Astrocyte (in vitro differentiated cells and primary cell): ENCODE results near the gene CPED1. TPM values are rescaled to one million over a fixed set of nuclear protein-coding genes. Genes with fewer than 3 reads are reported as not detected.

Experiments used
- DNase-seq: peaks from one replicate; pipeline ENCODE4 v3.0.0-alpha.2; 2010; ENCODE audit warnings: low read depth
- FAIRE-seq: peaks from 2 replicates; lab custom pipeline; 2011; peaks lifted over from hg19 to GRCh38; lab: Jason Lieb, UNC
- H2AFZ ChIP-seq: 2 replicates; pipeline ENCODE4 v1.6.0; 2012; ENCODE audit warnings: low read depth, low read length, inconsistent platforms
- H3K27ac ChIP-seq: 2 replicates; pipeline ENCODE4 v1.5.1; 2011; ENCODE audit warnings: low read depth, low read length, inconsistent platforms
- H3K27me3 ChIP-seq: 2 replicates; pipeline ENCODE4 v1.6.0; 2011; ENCODE audit warnings: low read length, inconsistent platforms; ENCODE audit not compliant: insufficient read depth
- H3K36me3 ChIP-seq: 2 replicates; pipeline ENCODE4 v1.5.1; 2011; ENCODE audit warnings: low read length, inconsistent platforms; ENCODE audit not compliant: insufficient read depth
- H3K4me1 ChIP-seq: 2 replicates; pipeline ENCODE4 v1.5.1; 2011; ENCODE audit warnings: low read length, inconsistent platforms; ENCODE audit not compliant: insufficient read depth
- H3K4me2 ChIP-seq: 2 replicates; pipeline ENCODE4 v1.6.0; 2012; ENCODE audit warnings: low read length, inconsistent platforms
- H3K4me3 ChIP-seq: 2 replicates; pipeline ENCODE4 v1.5.1; 2011; ENCODE audit warnings: low read depth, mild to moderate bottlenecking, low read length, inconsistent platforms; ENCODE audit not compliant: insufficient read depth
- H3K79me2 ChIP-seq: 2 replicates; pipeline ENCODE4 v1.6.0; 2012; ENCODE audit warnings: mild to moderate bottlenecking, low read length, inconsistent platforms; ENCODE audit not compliant: insufficient read depth
- H3K9ac ChIP-seq: 2 replicates; pipeline ENCODE4 v1.6.0; 2012; ENCODE audit warnings: mild to moderate bottlenecking, low read length, inconsistent platforms
- H3K9me3 ChIP-seq: 2 replicates; pipeline ENCODE4 v1.5.1; 2012; ENCODE audit warnings: low read depth, mild to moderate bottlenecking, low read length, inconsistent platforms; ENCODE audit not compliant: insufficient read depth
- H4K20me1 ChIP-seq: 2 replicates; pipeline ENCODE4 v1.6.0; 2012; ENCODE audit warnings: low read length, inconsistent platforms; ENCODE audit not compliant: insufficient read depth
- H3K27ac Mint-ChIP-seq: one replicate; pipeline ENCODE4 v1.8.0; 2021; ENCODE audit warnings: mild to moderate bottlenecking, mixed read lengths; ENCODE audit not compliant: unreplicated experiment
- H3K27me3 Mint-ChIP-seq: one replicate; pipeline ENCODE4 v1.8.0; 2021; ENCODE audit warnings: low read depth, mixed read lengths; ENCODE audit not compliant: unreplicated experiment
- H3K36me3 Mint-ChIP-seq: one replicate; pipeline ENCODE4 v1.8.0; 2021; ENCODE audit warnings: low read depth, mixed read lengths; ENCODE audit not compliant: unreplicated experiment
- H3K4me1 Mint-ChIP-seq: one replicate; pipeline ENCODE4 v1.8.0; 2021; ENCODE audit warnings: low read depth, mixed read lengths; ENCODE audit not compliant: unreplicated experiment
- H3K4me3 Mint-ChIP-seq: one replicate; pipeline ENCODE4 v1.8.0; 2021; ENCODE audit warnings: mild to moderate bottlenecking, moderate library complexity, mixed read lengths; ENCODE audit not compliant: unreplicated experiment
- H3K9me3 Mint-ChIP-seq: one replicate; pipeline ENCODE4 v1.8.0; 2021; ENCODE audit warnings: mild to moderate bottlenecking, mixed read lengths; ENCODE audit not compliant: unreplicated experiment
- CTCF ChIP-seq: IDR thresholded peaks from 2 replicates; pipeline ENCODE4 v1.5.1; 2011; ENCODE audit warnings: low read depth, mild to moderate bottlenecking, inconsistent platforms, low read length, moderate library complexity; ENCODE audit not compliant: insufficient read depth
- EZH2 ChIP-seq: IDR thresholded peaks from 2 replicates; pipeline ENCODE4 v1.6.1; 2012; ENCODE audit warnings: mild to moderate bottlenecking, low read length, inconsistent platforms; ENCODE audit not compliant: insufficient read depth
- total RNA-seq: library from RNA; stranded (reverse); gene quantifications from 2 replicates; pipeline ENCODE4 v1.2.1, GENCODE V29; 2021

CPED1 gene
- total RNA-seq, 1 donor from 2014 or later, result 6.1 TPM

- Mint-ChIP-seq H3K9me3 (no peaks in the 10 kb centered on the region), H3K4me1 (peaks cover 4% of the 10 kb centered on the region), H3K36me3 (no peaks in the 10 kb centered on the region), H3K4me3 (peak within 1 kb of the TSS; percentile 89), H3K27ac (peak within 1 kb of the TSS; percentile 96), H3K27me3 (no peaks in the 10 kb centered on the region)
- no peak for TF ChIP-seq CTCF
- Histone ChIP-seq H3K4me2 (peak within 1 kb of the TSS; percentile 89), H3K4me3 (peak within 1 kb of the TSS; percentile 85), H3K79me2 (peaks cover 23% of the 10 kb centered on the region), H3K9me3 (no peaks in the 10 kb centered on the region), H3K9ac (peak within 1 kb of the TSS; percentile 95), H4K20me1 (peaks cover 11% of the 10 kb centered on the region), H3K36me3 (peaks cover 11% of the 10 kb centered on the region), H3K4me1 (peaks cover 6% of the 10 kb centered on the region), H3K27me3 (peaks cover 3% of the 10 kb centered on the region), H2AFZ (peak within 1 kb of the TSS; percentile 78), H3K27ac (peak within 1 kb of the TSS; percentile 98)
- DNase-seq (peak; percentile 89), FAIRE-seq (no peak)
Observed at GRCh38 chr7:120950539-120951308, 37.8 kb upstream of the CPED1 start, which contains the start of gene ING3. Gene ING3, plus strand, starts transcription at chr7:120950777. Its CDS starts 120 bp downstream, at chr7:120950897.

- H3K9me3 Mint-ChIP-seq, result no peaks in the 10 kb centered on the region
- Histone ChIP-seq H3K27me3 (no peaks in the 10 kb centered on the region), H3K9me3 (no peaks in the 10 kb centered on the region), H3K4me2 (peak overlapping the region; percentile 89), H3K4me3 (peak overlapping the region; percentile 85), H3K9ac (peak overlapping the region; percentile 95), H3K36me3 (peaks cover 11% of the 10 kb centered on the region), H3K79me2 (peaks cover 23% of the 10 kb centered on the region), H2AFZ (peak overlapping the region; percentile 72), H3K27ac (peak overlapping the region; percentile 98), H3K4me1 (peaks cover 6% of the 10 kb centered on the region), H4K20me1 (peaks cover 11% of the 10 kb centered on the region)
- DNase-seq (no peak), FAIRE-seq (no peak)
- TF ChIP-seq EZH2 (no peak), CTCF (no peak)
- H3K27ac Mint-ChIP-seq, result peak overlapping the region; percentile 96
- peaks cover 4% of the 10 kb centered on the region for H3K4me1 Mint-ChIP-seq
- H3K27me3 Mint-ChIP-seq, result no peaks in the 10 kb centered on the region
- H3K4me3 Mint-ChIP-seq, result peak overlapping the region; percentile 89
- H3K36me3 Mint-ChIP-seq, result no peaks in the 10 kb centered on the region
Observed at GRCh38 chr7:120951309-120951699, 37.2 kb upstream of the CPED1 start.

GRCh38 chr7:120951826-120952225 is 36.7 kb upstream of the CPED1 start:
- peak overlapping the region; percentile 89 for H3K4me3 Mint-ChIP-seq
- Histone ChIP-seq H2AFZ (no peak overlapping the region), H3K27me3 (no peaks in the 10 kb centered on the region), H3K79me2 (peaks cover 23% of the 10 kb centered on the region), H3K36me3 (peaks cover 11% of the 10 kb centered on the region), H3K4me2 (peak overlapping the region; percentile 89), H3K9me3 (no peaks in the 10 kb centered on the region), H3K4me1 (peaks cover 6% of the 10 kb centered on the region), H3K27ac (peak overlapping the region; percentile 1), H4K20me1 (peaks cover 11% of the 10 kb centered on the region), H3K4me3 (peak overlapping the region; percentile 85), H3K9ac (peak overlapping the region; percentile 95)
- no peaks in the 10 kb centered on the region for H3K9me3 Mint-ChIP-seq
- FAIRE-seq (no peak), DNase-seq (no peak)
- no peak for TF ChIP-seq CTCF
- TF ChIP-seq EZH2, result no peak
- no peaks in the 10 kb centered on the region for H3K36me3 Mint-ChIP-seq
- H3K27me3 Mint-ChIP-seq, result no peaks in the 10 kb centered on the region
- H3K27ac Mint-ChIP-seq, result no peak overlapping the region
- peaks cover 4% of the 10 kb centered on the region for H3K4me1 Mint-ChIP-seq
